H7 (cell line): ENCODE measurements around the gene SHANK2. TPM values are rescaled to one million over a fixed set of nuclear protein-coding genes. Genes with fewer than 3 reads are reported as not detected.

ENCODE experiments used
- DNase-seq: peaks from one replicate; pipeline ENCODE4 v3.0.0; 2012
- H3K27me3 ChIP-seq: 2 replicates; pipeline ENCODE4 v1.6.0; 2011; ENCODE audit warnings: mild to moderate bottlenecking, low read length; ENCODE audit not compliant: control insufficient read depth, insufficient read depth
- H3K36me3 ChIP-seq: replicated peaks from 2 replicates; pipeline ENCODE4 v1.5.1; 2011; ENCODE audit warnings: low read length; ENCODE audit not compliant: control insufficient read depth, insufficient read depth
- H3K4me3 ChIP-seq: 2 replicates; pipeline ENCODE4 v1.5.1; 2011; ENCODE audit warnings: low read depth, mild to moderate bottlenecking, control low read depth, low read length, moderate library complexity; ENCODE audit not compliant: insufficient read depth
- total RNA-seq: library from RNA; depleted of rRNA; stranded (reverse); fragments of >200 nt; shearing (Covaris generic); gene quantifications from 2 replicates; pipeline ENCODE4 v1.2.3, GENCODE V29; 2014; rRNA removed

The SHANK2 gene
- total RNA-seq, result 9.7 and 14.8 TPM in 2 replicates

DNA sequence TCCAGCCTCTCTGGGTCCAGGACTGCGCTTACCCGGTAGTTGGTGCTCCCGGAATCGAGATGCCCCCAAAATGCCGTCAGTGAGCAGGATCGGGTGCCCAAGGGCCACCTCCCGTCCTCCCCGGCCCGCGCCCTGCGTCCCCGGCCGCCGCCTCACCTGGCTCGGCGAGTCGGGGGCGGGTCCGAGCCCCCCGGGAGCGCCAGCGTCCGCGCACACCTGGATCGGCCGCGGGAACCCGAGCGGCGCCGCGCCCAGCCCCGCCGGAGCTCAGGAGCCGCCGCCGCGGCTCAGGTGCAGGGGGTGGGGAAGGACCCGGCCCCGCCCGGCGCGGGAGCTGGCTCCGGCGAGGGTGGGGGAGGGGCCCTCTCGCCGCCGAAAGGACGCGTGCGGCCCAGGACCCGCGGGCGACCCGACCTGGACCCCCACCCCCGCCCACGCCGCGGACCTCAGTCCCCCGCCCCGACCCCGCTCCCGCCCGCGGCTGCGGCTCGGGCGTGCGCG lies at the start of gene SHANK2:
Gene SHANK2, minus strand, starts transcription at position 309 of the 501 bp plus-strand sequence. CDS start 105,251 bp downstream, outside the sequence.
- Histone ChIP-seq H3K4me3 (peak within 1 kb of the TSS; percentile 92), H3K27me3 (peaks cover 11% of the 10 kb centered on the region), H3K36me3 (no peaks in the 10 kb centered on the region)
- peak; percentile 95 for DNase-seq

DNA sequence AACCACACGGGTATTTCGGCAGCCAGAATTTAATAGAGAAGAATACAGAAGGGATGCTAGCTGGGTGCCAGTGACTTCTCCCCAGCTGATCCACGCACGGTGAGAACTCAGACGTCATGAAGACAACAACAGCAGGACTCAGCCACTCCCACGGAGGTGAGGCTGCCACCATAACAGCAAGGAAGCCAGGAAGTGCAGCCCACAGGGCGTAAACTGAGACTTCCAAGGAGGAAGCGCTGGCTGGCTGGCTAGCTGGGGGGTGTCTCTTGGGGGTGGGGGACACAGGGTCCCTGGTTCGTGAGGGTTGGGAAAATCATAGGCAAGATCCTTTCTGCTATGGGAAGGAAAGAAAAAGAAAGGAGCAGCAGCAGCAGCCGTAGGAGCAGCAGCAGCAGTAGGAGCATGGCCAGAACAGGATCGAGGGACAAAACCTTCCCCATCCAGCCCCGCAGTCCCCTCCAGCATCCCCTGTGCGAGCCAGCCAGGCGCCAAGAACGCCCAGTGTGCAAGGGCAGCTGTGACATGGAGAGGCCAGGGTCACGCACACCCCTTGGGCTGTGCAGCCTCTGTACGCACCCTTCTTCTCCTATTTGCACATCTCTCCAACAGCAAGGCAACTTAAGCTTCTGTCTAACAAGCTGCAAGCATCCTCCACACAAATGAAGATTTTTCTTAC lies 49.6 kb upstream of the SHANK2 start:
- H3K27me3 ChIP-seq, result no peaks in the 10 kb centered on the region; the same call in 1 of the 2 replicates
- no peak overlapping the region for H3K4me3 ChIP-seq
- H3K36me3 ChIP-seq, result no peaks in the 10 kb centered on the region
- DNase-seq, result no peak

DNA sequence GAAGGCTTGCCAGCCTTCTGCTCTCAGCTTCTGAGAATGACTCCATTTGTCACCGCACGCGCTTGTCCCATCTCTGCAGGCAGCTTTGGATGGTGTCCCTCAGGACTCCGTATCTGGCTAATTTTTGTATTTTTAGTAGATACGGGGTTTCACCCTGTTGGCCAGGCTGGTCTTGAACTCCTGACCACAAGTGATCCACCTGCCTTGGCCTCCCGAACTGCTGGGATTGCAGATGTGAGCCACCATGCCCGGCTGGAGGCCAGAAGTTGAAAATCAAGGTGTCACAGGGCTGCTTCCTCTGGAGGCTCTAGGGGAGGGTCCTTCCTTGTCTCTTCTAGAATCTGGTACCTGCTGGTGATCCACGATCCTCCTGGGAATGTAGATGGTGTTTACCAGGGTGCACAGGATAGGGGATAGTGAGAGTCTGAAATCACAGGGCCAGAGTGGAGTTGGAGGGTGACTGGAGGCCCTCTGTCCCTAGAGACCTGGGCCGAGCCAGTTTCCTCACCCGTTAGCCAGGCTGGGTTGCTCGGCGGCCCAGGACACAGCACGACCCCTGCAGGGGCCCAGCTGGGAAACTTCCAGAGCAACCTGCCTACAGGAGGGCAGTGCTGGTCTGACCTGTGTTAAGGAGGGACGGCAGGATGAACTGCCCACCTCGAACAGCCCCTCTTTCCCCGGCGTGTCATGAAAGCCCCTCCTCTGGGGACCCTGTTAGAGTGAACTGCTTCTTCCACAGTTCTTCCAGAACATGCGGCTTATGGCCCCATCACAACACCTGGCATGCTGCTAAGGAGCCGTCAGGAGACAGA lies 48.9 kb upstream of the SHANK2 start:
- Histone ChIP-seq H3K36me3 (no peaks in the 10 kb centered on the region), H3K4me3 (no peak overlapping the region), H3K27me3 (no peaks in the 10 kb centered on the region; the same call in 1 of the 2 replicates)
- peak; percentile 40 for DNase-seq

DNA sequence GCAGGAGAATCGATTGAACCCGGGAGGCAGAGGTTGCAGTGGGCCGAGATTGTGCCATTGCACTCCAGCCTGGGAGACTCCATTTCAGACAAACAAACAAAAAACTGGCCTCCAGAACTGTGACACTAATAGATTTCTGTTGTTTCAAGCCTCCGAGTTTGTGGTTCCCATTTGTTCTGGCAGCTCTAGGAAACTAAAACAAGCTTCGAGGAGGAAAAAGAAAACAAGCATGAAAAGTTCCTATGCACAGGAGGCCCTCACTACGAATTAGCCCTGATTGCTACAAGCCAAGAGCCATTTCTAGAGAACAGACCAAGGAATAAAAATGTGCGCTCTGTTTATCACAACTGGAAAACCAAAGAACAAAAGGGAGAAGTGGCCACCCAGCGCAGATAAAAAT lies 47.8 kb upstream of the SHANK2 start:
- DNase-seq, result no peak
- no peaks in the 10 kb centered on the region; the same call in 1 of the 2 replicates for H3K27me3 ChIP-seq
- no peaks in the 10 kb centered on the region for H3K36me3 ChIP-seq
- no peak overlapping the region for H3K4me3 ChIP-seq

DNA sequence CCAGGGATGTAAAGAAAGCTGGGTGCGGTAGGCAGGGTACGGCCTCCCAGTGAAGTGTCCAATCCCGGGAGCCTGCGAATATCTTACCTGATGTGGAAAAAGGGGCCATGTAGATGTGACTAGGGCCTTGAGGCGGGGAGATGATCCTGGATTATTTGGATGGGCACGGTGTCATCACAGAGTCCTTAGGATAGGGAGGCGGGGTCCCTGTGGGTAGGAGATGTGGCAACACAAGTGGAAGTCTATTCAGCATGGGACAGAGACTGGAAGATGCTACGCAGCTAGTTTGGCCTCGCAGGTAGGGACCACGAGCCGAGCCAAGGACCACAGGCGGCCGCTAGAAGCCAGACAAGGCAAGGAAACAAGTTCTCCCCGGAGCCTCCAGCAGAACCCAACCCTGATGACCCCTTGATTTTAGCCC lies 46.4 kb upstream of the SHANK2 start:
- DNase-seq, result no peak
- Histone ChIP-seq H3K36me3 (no peaks in the 10 kb centered on the region), H3K27me3 (no peaks in the 10 kb centered on the region; the same call in 1 of the 2 replicates), H3K4me3 (no peak overlapping the region)

DNA sequence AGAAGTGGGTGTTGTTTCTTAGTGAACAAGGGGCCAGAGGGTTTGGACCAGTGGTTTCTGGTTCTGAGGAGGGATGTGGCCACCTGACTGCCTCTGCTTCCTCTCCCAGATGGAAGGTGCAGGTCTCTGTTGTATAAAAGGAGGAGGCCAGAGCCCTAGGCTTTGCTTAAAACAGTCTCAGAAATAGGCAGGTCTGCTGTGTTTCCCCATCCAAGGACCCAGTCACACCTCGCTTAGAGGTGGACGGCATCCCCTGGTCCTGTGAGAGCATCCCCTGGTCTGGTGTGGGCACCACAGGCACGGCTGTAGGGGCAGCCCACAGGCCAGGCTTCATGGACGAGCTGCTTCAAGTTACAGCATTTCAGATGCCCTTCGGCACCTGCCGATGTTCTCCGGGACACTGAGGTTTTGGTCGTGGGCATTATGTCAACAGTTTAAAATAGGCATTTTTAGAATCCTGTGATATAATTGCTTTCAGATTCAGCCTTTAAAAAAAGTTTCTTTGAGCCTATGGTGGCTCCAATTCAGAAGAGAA lies 45.7 kb upstream of the SHANK2 start:
- no peaks in the 10 kb centered on the region; the same call in 1 of the 2 replicates for H3K27me3 ChIP-seq
- H3K36me3 ChIP-seq, result no peaks in the 10 kb centered on the region
- no peak overlapping the region for H3K4me3 ChIP-seq
- no peak for DNase-seq

DNA sequence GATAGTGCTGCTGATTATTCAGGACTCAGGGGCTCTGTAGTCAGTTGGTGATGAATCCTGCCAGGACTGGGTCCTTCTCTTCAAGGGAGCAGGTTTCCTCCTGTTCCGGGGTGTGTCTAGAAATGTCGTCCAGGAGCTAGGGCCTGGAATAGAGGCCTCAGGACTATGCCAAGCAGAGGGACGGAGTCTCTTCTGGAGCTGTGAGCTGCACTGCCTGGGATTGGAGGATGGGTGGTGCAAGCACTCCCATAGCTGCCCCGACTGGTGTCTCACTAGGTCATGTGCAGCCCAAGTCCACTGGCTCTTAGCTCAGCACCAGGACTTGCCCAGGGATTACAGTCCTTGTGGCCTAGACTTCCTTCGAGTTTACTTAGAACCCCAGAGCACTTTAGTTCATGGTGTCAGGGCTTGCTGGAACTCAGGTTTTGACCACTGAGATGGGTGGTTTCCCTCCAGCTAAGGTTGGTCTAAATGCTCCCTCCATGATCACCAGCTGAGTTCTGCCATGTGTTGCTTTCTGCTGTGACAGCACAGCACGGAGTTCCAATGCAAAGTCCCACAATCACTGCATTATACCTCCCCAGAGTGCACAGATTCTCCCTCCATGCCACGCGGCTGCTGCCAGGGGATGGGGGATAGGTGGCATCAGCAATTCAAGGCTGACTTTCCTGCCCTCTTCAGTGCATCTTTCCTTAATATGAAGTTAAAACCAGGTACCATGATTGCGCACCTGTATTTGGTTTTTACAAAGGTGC lies 42.6 kb upstream of the SHANK2 start:
- H3K36me3 ChIP-seq, result no peaks in the 10 kb centered on the region
- DNase-seq, result no peak
- no peaks in the 10 kb centered on the region; the same call in 1 of the 2 replicates for H3K27me3 ChIP-seq
- no peak overlapping the region for H3K4me3 ChIP-seq

DNA sequence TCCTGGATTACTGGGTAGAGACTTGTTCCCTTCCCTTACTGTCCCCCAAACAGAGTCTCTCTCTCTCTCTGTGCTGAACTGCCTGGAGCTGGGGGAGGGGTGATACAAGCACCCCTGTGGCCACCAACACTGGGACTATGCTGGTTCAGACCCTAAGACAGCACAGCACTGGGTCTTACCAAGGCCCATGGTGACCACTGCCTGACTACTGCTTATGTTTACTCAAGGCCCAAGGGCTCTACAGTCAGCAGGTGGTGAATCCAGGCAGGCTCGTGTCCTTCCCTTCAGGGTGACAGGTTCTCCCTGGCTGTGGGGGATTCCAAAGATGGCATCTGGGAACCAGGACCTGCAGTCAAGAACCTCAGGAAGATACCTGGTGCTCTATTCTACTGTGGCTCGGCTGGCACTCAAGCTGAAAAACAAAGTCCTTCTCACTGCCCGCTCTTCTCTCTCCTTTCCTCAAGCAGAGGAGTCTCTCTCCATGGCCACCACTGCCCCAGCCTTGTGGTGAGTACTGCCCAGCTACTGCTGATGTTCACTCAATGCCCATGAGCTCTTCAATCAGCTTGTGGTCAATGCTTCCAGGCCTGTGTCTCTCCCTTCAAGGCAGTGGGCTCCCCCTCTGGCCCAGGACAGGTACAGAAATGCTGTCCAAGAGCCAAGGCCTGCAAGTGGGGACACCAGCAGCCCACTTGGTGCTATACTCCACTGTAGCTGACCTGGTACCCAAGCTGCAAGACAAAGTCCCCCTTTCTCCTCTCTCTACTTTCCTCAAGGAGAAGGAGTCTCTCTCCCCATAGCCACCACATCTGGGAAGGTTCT lies 41.8 kb upstream of the SHANK2 start:
- Histone ChIP-seq H3K27me3 (no peaks in the 10 kb centered on the region), H3K4me3 (no peak overlapping the region), H3K36me3 (no peaks in the 10 kb centered on the region)
- no peak for DNase-seq

DNA sequence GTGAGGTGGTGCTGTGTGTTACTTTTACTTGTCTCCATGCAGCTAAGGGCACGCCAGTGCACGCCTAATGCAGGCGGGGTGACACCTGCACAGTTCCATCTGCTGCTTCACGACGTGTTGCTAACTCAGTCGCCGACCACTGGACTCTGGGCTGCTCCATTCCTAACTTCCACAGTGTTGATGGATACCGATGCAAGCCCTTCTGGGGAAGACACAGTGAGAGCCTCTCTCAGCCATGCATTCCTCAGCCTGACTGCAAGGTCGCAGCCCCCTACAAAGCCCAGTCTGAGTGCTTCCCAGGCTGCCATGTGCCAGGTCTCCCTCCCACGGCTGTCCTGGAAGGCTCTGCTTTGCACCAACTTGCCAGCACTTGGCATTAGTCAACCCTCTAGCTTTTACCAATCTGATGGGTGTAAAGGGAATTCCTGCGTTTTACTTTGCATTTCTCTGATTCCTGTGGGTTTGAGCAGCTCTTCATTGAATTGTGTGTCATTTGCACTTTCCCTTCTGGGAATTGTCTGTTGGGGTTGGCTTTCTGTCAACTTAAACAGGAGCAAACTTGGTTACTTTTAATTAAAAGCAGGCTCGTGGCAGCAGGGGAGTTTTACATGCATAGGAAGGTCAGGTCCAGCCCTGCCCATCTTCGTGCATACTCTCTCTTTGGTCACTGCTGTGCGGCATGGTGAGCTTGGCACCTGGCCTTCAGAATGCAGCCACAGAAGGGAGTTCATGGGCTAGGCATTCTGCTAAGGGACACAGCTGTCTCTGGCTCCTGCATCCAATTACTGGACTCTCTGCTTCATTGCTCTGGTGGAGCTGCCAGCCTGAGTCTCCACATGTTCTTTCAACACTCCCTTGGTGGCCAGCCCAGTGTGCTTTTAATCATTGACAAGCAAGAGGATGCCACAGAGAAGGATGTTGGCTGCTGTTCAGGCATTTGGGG lies 34.6 kb upstream of the SHANK2 start:
- no peak for DNase-seq
- H3K36me3 ChIP-seq, result no peaks in the 10 kb centered on the region
- no peaks in the 10 kb centered on the region for H3K27me3 ChIP-seq
- no peak overlapping the region for H3K4me3 ChIP-seq

DNA sequence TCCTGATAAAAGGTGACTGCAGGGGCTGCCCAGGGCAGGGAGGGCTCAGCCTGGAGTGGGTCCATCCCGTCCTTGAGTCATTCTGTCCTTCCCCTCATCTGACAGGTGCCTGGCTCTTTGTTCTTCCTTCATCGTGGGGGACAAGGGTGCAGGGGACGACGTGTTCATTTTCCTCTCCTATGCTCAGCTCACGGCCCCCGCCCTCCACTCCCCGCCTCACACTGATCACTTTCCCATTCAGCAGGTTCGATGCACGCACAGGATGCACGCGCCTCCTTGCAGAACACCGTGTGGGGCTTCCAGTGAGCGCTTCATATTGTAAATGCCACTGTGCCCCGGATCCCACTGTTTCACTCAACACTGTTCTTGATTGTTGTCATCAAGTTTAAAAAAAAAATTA lies 32.7 kb upstream of the SHANK2 start:
- no peak for DNase-seq
- Histone ChIP-seq H3K4me3 (no peak overlapping the region), H3K36me3 (no peaks in the 10 kb centered on the region), H3K27me3 (no peaks in the 10 kb centered on the region)

DNA sequence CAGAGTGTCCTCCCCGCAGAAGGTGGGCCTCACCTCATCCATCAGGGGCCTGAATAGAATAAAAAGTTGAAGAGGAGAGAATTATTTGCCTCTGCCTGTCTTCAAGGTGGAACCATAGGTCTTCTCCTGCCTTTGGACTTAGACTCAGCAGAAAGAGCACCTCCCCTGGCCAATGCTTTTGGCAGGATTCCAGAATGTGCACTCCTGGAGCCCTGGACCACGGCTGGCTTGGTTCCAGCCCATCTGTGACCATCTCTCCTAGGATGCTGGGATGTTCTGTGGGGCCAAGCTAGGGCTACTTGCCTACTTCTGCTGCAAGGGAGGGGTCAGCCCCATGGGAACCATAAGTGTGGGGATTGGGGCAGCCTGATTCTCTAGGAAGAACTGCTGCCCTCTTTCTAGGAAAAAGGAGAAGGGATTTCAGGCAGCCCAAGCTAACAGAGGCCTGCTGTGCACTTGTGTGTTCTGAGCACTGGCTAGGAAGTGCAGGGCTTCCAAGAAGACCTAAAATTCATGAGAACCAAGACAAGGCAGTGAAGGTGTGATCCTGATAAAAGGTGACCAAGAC lies 32.2 kb upstream of the SHANK2 start:
- DNase-seq, result no peak

DNA sequence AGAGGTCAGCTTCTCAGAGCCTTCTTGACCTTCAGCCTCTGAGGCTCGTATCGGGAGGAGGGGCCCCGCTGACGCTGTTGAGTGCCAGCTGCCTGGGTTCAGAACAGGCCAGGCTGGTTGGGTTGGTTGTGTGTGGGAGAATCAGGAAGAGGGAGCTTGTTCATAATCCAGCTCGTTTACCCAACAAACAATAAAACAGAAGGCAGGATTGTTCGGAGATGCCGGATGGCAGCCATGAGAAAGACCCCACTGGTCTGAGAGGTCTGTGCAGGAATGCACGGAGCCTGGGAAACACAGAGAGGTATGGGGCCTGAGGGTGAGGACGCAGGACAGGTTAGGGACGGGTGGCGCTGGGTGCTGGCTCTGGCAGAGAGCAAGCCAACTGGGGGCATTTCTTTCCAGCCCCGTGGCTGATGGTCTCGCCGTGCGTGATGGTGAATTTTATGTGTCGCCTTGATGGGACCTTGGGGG lies 31.6 kb upstream of the SHANK2 start:
- Histone ChIP-seq H3K27me3 (no peaks in the 10 kb centered on the region), H3K4me3 (no peak overlapping the region), H3K36me3 (no peaks in the 10 kb centered on the region)
- DNase-seq, result no peak

More for the DNA sequence above, 32.2 kb upstream of the SHANK2 start:
- Histone ChIP-seq H3K4me3 (no peak overlapping the region), H3K36me3 (no peaks in the 10 kb centered on the region), H3K27me3 (no peaks in the 10 kb centered on the region)
